CD4-positive, alpha-beta T cell (primary cell): ENCODE results near the gene TNIK. TPM values are rescaled to one million over a fixed set of nuclear protein-coding genes. Genes with fewer than 3 reads are reported as not detected.
A peak's percentile ranks its signal among the peaks of the same experiment; 100 is the strongest.

Experiments used
- ATAC-seq: fragments of 200-7000 bp; cut with Tn5 transposase; one replicate; pipeline ENCODE4 v1.10.0; 2022; ENCODE audit warnings: mild to moderate bottlenecking; ENCODE audit not compliant: poor library complexity
- CTCF ChIA-PET: fragments of 350-600 bp; sonication (Branson Sonifier 250); formaldehyde crosslinking; loops from one replicate; lab custom pipeline; 2021; ENCODE audit warnings: antibody characterized with exemption, inconsistent platforms; lab: Charles Lee
- POLR2A ChIA-PET: fragments of 350-600 bp; sonication (Branson Sonifier 250); formaldehyde crosslinking; loops from one replicate; lab custom pipeline; 2021; ENCODE audit warnings: antibody characterized with exemption, inconsistent platforms; lab: Charles Lee
- DNase-seq, 14 experiments: peaks; one replicate each; pipeline ENCODE4 v3.0.0-alpha.2; 2013 to 2020; ENCODE audit warnings: mixed read lengths in 2 of 14
- H3K27ac ChIP-seq, 2 donors: one replicate each; pipeline versions ENCODE4 v1.5.1 to v1.7.0; 2013; ENCODE audit warnings: low read length in 2 of 2, low read depth in 1 of 2, mild to moderate bottlenecking in 1 of 2
- H3K27me3 ChIP-seq, 2 experiments: 1 replicate in 1 of 2; 2 replicates in 1 of 2; pipeline versions ENCODE4 v1.6.1 to v1.7.0; 2013; ENCODE audit warnings: low read length in 2 of 2, control low read depth in 1 of 2, mild to moderate bottlenecking in 1 of 2, moderate library complexity in 1 of 2; ENCODE audit not compliant: insufficient read depth in 2 of 2, control insufficient read depth in 1 of 2
- H3K36me3 ChIP-seq: one replicate; pipeline ENCODE4 v1.6.1; 2013; ENCODE audit warnings: low read length, control low read depth; ENCODE audit not compliant: insufficient read depth
- H3K4me1 ChIP-seq: one replicate; pipeline ENCODE4 v1.6.1; 2013; ENCODE audit warnings: low read length, control low read depth; ENCODE audit not compliant: insufficient read depth
- H3K4me3 ChIP-seq: one replicate; pipeline ENCODE4 v1.5.1; 2013; ENCODE audit warnings: mild to moderate bottlenecking, low read length, moderate library complexity
- H3K9me3 ChIP-seq, 2 experiments: 1 replicate in 1 of 2; 2 replicates in 1 of 2; pipeline versions ENCODE4 v1.6.1 to v1.7.0; 2013; ENCODE audit warnings: low read length in 2 of 2, mild to moderate bottlenecking in 2 of 2, control low read depth in 1 of 2, moderate library complexity in 1 of 2; ENCODE audit not compliant: control insufficient read depth in 1 of 2, insufficient read depth in 1 of 2
- H3K27ac Mint-ChIP-seq: one replicate; pipeline ENCODE4 v1.8.0; 2020; ENCODE audit warnings: mixed read lengths
- H3K27me3 Mint-ChIP-seq: one replicate; pipeline ENCODE4 v1.8.0; 2021; ENCODE audit warnings: mixed read lengths
- H3K36me3 Mint-ChIP-seq: one replicate; pipeline ENCODE4 v1.8.0; 2021; ENCODE audit warnings: low read depth, mixed read lengths
- H3K4me1 Mint-ChIP-seq: one replicate; pipeline ENCODE4 v1.8.0; 2021; ENCODE audit warnings: low read depth, mixed read lengths
- H3K4me3 Mint-ChIP-seq: one replicate; pipeline ENCODE4 v1.8.0; 2020; ENCODE audit warnings: mild to moderate bottlenecking, mixed read lengths
- H3K9me3 Mint-ChIP-seq: one replicate; pipeline ENCODE4 v1.8.0; 2020; ENCODE audit warnings: mixed read lengths
- intact Hi-C, 2 experiments: fragments of 100-400 bp; cut with DNase I in 1 of 2; cut with micrococcal nuclease in 1 of 2; formaldehyde crosslinking; loops; one replicate each; pipeline versions ENCODE4 v1.15.1 to v1.9.0; 2023 to 2025; cut with DNase I, micrococcal nuclease
- total RNA-seq, 174 experiments: library from RNA in 2 of 174; stranded (reverse) in 2 of 174; gene quantifications; one replicate each; pipeline ENCODE4 v1.2.3 and lab custom pipeline; 2021 to 2026
- TF ChIP-seq, protein P1 (sequence below): fragments of 200-600 bp; IDR thresholded peaks from one replicate; pipeline ENCODE4 v1.8.0; 2022; ENCODE audit warnings: antibody characterized with exemption, mild to moderate bottlenecking

Gene TNIK
- total RNA-seq, 2 experiments from 2014 or later, result 71.0 to 78.3 TPM

DNA sequence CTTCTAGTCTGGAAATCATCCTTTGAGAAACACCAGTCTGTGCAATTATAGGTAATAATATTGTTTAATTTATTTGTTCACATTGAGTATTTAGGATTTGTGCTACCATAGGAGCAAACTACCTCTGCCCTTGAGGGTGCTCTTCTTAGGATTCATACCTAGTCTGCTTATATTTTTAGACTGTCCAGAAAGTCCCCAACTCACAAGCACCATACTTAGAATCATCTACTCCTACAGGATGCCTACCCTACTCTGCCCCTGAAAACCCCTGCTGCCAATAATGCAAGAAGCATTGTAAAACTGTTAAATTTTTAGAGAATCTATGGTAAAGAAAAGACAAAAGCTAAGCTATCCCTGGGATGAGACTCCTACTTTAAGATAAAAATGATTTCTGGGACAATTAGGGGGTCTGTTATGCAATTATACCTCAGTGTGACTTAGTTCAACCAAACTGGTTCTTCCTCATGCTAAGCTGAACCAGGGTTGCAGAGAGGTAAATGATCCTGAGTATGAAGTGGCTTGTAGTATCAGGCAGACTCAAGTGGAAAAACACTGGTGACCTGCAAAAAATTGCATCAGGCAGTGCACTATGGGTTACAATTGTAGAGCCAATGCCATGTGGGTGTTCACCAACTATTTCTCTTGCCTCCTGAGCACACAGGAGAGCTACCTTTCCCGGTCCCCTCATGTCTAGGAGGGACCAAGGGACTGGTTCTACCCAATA is 133.3 kb downstream of the TNIK start:
- peaks cover 17% of the 10 kb centered on the region for H3K4me1 ChIP-seq
- Mint-ChIP-seq H3K36me3 (peaks cover 4% of the 10 kb centered on the region), H3K27ac (peak overlapping the region; percentile 15), H3K4me3 (no peak overlapping the region), H3K4me1 (peaks cover 76% of the 10 kb centered on the region), H3K27me3 (no peaks in the 10 kb centered on the region), H3K9me3 (no peaks in the 10 kb centered on the region)
- H3K27me3 ChIP-seq, result no peaks in the 10 kb centered on the region
- H3K4me3 ChIP-seq, result no peak overlapping the region
- POLR2A ChIA-PET, result interaction anchor here (0.6 kb wide), 1 partner anchor 122 kb away, joined by 3 read pairs; no protein-coding TSS in a partner anchor
- intact Hi-C loops, result loop anchor here in 1 of 2 experiments (5.0 to 10.0 kb wide), 3 partner anchors 72 to 240 kb away; partner anchors contain the start of gene TNIK
- TF ChIP-seq, protein P1, sequence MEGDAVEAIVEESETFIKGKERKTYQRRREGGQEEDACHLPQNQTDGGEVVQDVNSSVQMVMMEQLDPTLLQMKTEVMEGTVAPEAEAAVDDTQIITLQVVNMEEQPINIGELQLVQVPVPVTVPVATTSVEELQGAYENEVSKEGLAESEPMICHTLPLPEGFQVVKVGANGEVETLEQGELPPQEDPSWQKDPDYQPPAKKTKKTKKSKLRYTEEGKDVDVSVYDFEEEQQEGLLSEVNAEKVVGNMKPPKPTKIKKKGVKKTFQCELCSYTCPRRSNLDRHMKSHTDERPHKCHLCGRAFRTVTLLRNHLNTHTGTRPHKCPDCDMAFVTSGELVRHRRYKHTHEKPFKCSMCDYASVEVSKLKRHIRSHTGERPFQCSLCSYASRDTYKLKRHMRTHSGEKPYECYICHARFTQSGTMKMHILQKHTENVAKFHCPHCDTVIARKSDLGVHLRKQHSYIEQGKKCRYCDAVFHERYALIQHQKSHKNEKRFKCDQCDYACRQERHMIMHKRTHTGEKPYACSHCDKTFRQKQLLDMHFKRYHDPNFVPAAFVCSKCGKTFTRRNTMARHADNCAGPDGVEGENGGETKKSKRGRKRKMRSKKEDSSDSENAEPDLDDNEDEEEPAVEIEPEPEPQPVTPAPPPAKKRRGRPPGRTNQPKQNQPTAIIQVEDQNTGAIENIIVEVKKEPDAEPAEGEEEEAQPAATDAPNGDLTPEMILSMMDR, result no peak
- H3K9me3 ChIP-seq, result peaks cover 0 to 4% of the 10 kb centered on the region in 2 experiments
- CTCF ChIA-PET, result no interaction called here
- no peak overlapping the region for H3K27ac ChIP-seq
- DNase-seq (no peak), ATAC-seq (no peak)
- no peaks in the 10 kb centered on the region for H3K36me3 ChIP-seq

DNA sequence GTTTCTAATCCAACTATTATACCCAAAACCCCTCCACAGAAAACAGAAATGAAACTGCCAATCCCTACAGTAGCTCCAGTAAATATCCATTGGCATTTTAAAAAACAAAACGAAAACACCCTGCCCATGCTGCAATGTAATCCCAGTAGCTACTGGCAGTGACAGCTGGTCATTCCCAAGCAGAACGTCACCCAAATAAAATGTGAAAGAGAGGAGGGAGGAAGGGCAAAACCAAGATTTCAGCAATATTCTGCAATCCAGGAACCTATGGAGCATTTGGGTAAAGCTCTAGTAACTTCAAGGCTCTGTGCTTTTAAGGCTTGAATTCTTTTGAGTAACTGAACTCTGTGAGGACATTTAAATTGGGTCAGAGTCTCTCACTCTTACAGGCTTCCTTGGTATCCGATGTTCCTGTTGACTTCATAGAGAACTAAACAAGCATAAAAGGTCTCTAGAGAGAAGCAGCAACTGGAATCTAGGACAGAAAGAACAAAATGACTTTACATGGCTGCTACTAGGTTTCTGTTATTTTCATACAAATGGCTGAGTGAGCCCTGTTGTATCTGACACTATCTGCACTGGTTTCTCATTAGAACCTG is 136.2 kb downstream of the TNIK start:
- Histone ChIP-seq H3K4me3 (no peak overlapping the region), H3K27ac (no peak overlapping the region), H3K36me3 (no peaks in the 10 kb centered on the region), H3K27me3 (no peaks in the 10 kb centered on the region), H3K9me3 (peaks cover 0 to 4% of the 10 kb centered on the region in 2 experiments), H3K4me1 (peaks cover 17% of the 10 kb centered on the region)
- Mint-ChIP-seq H3K4me3 (no peak overlapping the region), H3K9me3 (no peaks in the 10 kb centered on the region), H3K27ac (peak overlapping the region; percentile 39), H3K27me3 (no peaks in the 10 kb centered on the region), H3K36me3 (peaks cover 4% of the 10 kb centered on the region), H3K4me1 (peaks cover 60% of the 10 kb centered on the region)
- ATAC-seq (no peak), DNase-seq (no peak)
- CTCF ChIA-PET, result no interaction called here
- TF ChIP-seq, protein P1, result no peak
- intact Hi-C loops, result loop anchor here (5.0 to 10.0 kb wide), 2 partner anchors 69 to 243 kb away; no protein-coding TSS in a partner anchor
- POLR2A ChIA-PET, result interaction anchor here (0.6 to 1.1 kb wide), 2 partner anchors 13 to 78 kb away, joined by 3 to 7 read pairs; no protein-coding TSS in a partner anchor

DNA sequence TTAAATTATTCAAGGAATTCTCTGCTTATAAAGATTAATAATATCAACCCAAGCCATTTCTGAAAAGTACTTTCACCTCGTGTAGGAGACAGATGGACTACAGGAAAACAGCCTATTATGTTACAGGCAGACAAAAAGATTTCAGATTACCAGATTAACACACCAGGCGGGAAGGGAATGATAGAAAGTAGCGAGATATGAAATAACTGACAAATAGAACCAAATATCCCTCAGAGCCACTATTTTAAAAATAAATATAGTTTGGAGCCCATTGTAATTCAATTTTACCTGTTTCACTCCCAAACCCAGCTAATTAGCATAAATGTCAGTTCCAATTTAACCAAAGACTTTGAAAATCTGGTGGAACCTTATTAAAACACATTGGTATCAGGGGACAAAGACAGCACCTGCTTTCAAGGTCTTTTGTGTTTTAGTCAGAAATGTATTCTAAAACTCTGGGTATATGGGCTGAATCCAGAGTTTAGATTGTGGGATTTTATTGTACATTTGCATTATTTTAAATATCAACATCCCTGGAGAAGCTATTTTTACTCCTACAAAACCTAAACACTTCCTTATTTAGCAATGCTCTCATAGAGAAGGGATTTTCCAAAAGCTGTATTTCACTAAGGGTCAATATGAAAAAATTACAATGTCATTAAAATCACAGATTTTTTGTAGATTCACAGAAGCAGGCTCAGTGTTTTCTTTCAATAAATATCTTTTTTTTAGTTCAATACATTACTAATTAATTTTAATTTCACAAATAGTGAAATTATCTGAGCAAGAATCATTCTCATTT is 138.4 kb downstream of the TNIK start:
- no peak overlapping the region for H3K27ac ChIP-seq
- intact Hi-C loops, result loop anchor here (5.0 to 10.0 kb wide), 2 partner anchors 67 to 246 kb away; no protein-coding TSS in a partner anchor
- ATAC-seq (no peak), DNase-seq (no peak)
- Mint-ChIP-seq H3K9me3 (no peaks in the 10 kb centered on the region), H3K4me1 (peaks cover 48% of the 10 kb centered on the region), H3K27ac (no peak overlapping the region), H3K27me3 (no peaks in the 10 kb centered on the region), H3K4me3 (no peak overlapping the region), H3K36me3 (peaks cover 4% of the 10 kb centered on the region)
- peaks cover 0 to 4% of the 10 kb centered on the region in 2 experiments for H3K9me3 ChIP-seq
- no peak overlapping the region for H3K4me3 ChIP-seq
- CTCF ChIA-PET, result no interaction called here
- no peaks in the 10 kb centered on the region for H3K27me3 ChIP-seq
- no peaks in the 10 kb centered on the region for H3K36me3 ChIP-seq
- POLR2A ChIA-PET, result interaction anchor here (0.7 kb wide), 1 partner anchor 114 kb away, joined by 4 read pairs; no protein-coding TSS in a partner anchor
- no peaks in the 10 kb centered on the region for H3K4me1 ChIP-seq
- TF ChIP-seq, protein P1, result no peak
